ENCODE measurements around the gene RAP1GAP.

Gene RAP1GAP

GRCh38 chr1:21617126-21617738 is 51.9 kb downstream of the RAP1GAP start:
- no peak overlapping the region for H3K4me3 ChIP-seq (ENCODE audit: low read depth, low read length)
- peaks cover 9% of the 10 kb centered on the region for H3K36me3 ChIP-seq
- TF ChIP-seq CTCF (IDR thresholded peaks at IDR 0.05; ENCODE audit: low read depth, low read length), result no peak
- no peak for DNase-seq
- H3K9me3 ChIP-seq (ENCODE audit: severe bottlenecking), result no peaks in the 10 kb centered on the region
- no peaks in the 10 kb centered on the region for H3K27me3 ChIP-seq (ENCODE audit: insufficient read depth, low read depth, severe bottlenecking)
- no peak overlapping the region for H3K27ac ChIP-seq

- no peak for TF ChIP-seq CTCF (IDR thresholded peaks at IDR 0.05; ENCODE audit: low read depth, low read length)
- Histone ChIP-seq H3K4me3 (ENCODE audit: low read depth, low read length) (no peak overlapping the region), H3K9me3 (ENCODE audit: severe bottlenecking) (no peaks in the 10 kb centered on the region), H3K36me3 (peaks cover 16% of the 10 kb centered on the region), H3K27ac (no peak overlapping the region), H3K27me3 (ENCODE audit: insufficient read depth, low read depth, severe bottlenecking) (no peaks in the 10 kb centered on the region)
- DNase-seq, result no peak
These were observed 52.8 kb downstream of the RAP1GAP start for GRCh38 chr1:21616372-21616771.

- Histone ChIP-seq H3K27me3 (ENCODE audit: insufficient read depth, low read depth, severe bottlenecking) (no peaks in the 10 kb centered on the region), H3K27ac (no peak overlapping the region), H3K36me3 (peaks cover 16% of the 10 kb centered on the region), H3K9me3 (ENCODE audit: severe bottlenecking) (no peaks in the 10 kb centered on the region), H3K4me3 (ENCODE audit: low read depth, low read length) (no peak overlapping the region)
- TF ChIP-seq CTCF (IDR thresholded peaks at IDR 0.05; ENCODE audit: low read depth, low read length), result no peak
- DNase-seq, result no peak
These were observed 54.6 kb downstream of the RAP1GAP start for GRCh38 chr1:21614419-21615115.

GRCh38 chr1:21613072-21613867 is 55.9 kb downstream of the RAP1GAP start:
- H3K27ac ChIP-seq, result no peak overlapping the region
- TF ChIP-seq CTCF (IDR thresholded peaks at IDR 0.05; ENCODE audit: low read depth, low read length), result no peak
- H3K27me3 ChIP-seq (ENCODE audit: insufficient read depth, low read depth, severe bottlenecking), result no peaks in the 10 kb centered on the region
- no peak overlapping the region for H3K4me3 ChIP-seq (ENCODE audit: low read depth, low read length)
- DNase-seq, result no peak
- no peaks in the 10 kb centered on the region for H3K9me3 ChIP-seq (ENCODE audit: severe bottlenecking)
- peaks cover 16% of the 10 kb centered on the region for H3K36me3 ChIP-seq

- peaks cover 16% of the 10 kb centered on the region for H3K36me3 ChIP-seq
- no peaks in the 10 kb centered on the region for H3K9me3 ChIP-seq (ENCODE audit: severe bottlenecking)
- TF ChIP-seq CTCF (IDR thresholded peaks at IDR 0.05; ENCODE audit: low read depth, low read length), result no peak
- DNase-seq, result no peak
- no peaks in the 10 kb centered on the region for H3K27me3 ChIP-seq (ENCODE audit: insufficient read depth, low read depth, severe bottlenecking)
- H3K27ac ChIP-seq, result no peak overlapping the region
- H3K4me3 ChIP-seq (ENCODE audit: low read depth, low read length), result no peak overlapping the region
These were observed 57.1 kb downstream of the RAP1GAP start for GRCh38 chr1:21612057-21612456.

Data from WERI-Rb-1 (cell line).